HK-2 (cell line): ENCODE data around the gene DNMT3L.
A peak's percentile ranks its signal among the peaks of the same experiment; 100 is the strongest.
"Not testable (repeated sequence)": the region's sequence is repeated elsewhere in the genome, so short reads cannot be mapped to it uniquely, and the experiment has no call there.

Experiments
- DNase-seq: peaks from one replicate; pipeline ENCODE4 v3.0.0-alpha.2; 2018; ENCODE audit not compliant: unreplicated experiment

The DNMT3L gene

DNA sequence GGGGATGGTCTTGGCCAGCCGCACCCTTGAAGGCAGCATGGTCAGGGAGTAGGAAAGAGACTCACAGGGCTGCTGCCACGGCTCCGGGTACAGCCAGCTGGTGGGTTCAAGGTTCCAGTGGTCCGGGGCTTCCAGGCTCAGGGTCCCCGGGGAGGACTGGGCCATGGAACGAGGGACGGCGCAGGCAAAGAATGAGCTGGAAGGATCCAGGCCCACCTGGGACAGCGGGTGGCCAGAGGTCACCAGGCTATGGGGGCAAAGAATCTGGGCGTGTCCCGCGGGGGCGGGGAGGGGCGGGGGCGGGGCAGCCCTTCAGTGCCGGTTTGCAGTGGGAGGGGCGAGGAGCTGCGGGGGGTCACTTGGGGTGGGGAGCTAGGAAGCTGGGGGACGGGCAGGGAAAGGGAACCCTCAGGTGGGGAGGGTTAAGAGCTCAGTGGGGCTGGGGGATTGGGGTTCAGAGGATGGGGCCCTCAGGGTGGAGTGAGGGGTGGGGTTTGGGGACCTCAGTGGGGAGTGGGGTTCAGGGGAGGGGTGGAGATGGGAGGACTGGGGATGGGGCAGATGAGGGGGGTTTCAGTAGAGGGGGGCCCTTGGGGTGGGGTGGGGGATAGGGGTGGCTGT, at the start of gene DNMT3L:
Gene DNMT3L, minus strand, starts transcription at position 223 of the 621 bp plus-strand sequence. CDS start 638 bp downstream, outside the sequence.
- DNase-seq = no peak

DNA sequence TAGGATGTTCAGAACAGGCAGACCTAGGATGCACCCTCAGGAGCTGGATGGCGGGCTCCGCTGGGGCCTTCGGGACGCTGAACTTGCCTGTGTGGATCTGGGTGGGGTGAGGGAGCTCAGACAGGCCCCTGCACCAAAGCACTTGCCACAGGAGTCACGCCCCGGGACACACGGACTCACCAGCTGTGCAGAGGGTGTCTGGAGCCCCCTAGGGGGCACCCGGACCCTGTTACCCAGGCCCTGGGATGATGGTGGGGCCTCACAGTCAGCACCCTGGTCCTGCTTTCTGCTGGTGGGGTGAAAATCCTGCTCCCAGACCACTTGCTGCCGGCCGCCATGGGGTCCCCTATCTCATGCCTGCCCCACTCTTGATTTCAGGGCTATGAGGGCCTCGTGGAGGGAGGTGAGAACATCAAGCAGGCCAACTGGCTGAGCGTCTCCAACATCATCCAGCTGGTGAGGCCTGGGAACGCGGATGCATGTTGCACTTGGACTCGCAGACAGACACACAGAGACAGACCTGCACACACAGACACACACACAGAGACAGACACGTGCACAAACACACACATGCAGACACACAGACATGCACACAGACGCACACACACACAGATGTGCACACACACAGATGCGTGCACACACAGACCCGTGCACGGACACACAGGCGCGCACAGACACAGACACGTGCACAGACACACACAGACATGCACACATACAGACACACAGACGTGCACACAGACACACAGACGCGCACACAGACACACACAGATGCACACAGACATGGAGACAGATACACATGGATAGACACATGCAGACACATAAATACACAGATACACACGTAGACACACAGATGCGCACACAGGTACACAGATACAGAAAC, 49.2 kb upstream of the DNMT3L start:
- DNase-seq = no peak

DNA sequence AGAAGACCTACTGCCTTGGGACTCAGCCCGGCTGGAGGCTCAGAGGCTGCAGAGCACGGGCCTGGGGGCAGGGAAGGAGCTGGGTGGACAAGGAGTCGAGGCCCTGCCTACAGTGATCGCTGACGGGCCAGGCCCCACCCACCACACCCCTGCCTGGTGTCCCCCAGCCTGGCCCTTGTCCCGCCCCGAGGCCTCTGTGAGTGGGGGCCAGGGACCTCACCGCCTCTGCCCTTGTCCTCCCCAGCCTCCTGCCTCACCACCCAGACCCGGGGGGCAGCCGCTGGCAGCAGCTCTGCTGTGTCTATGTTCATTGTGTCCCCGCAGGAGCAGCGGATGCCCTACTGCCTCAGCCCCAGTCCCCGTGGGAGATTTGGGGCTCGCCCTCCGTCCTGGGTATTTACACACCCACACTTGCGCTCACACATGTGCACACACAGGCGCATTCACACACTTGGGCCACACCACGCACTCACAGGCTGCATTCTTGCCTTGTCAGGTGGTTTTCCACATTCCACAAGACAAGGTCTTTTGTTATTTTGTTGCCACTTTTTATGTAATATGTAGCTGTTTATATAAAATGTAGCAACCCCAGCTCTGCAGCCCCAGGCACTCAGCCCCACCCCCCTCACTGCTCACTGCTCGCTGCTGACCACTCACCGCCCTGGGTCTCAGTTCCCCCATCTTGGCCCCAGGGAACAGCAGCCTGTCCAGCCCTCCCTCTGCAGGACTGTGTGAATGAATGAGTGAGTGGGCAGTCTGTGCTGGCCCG, 45.4 kb upstream of the DNMT3L start:
- DNase-seq = no peak

DNA sequence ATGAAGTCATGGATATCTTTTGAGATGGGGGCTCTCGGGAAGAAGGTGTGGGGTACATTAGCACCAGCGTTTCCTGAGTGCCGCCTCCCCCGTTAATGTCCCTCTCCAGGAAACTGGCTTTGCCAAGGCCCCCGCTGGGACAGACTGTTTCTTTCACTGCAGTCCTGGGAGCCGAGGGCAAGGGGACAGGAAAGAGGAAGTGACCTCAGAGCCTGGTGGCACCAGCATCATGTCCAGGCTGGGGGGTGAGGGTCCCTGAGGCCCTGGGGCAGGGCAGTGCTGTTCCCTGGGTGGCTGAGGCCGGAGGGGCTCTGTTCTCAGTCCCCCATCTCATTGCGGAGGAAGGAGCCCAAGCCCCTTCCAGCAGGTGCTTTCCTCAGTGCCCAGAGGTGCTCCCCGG, 44.0 kb upstream of the DNMT3L start:
- no peak for DNase-seq

DNA sequence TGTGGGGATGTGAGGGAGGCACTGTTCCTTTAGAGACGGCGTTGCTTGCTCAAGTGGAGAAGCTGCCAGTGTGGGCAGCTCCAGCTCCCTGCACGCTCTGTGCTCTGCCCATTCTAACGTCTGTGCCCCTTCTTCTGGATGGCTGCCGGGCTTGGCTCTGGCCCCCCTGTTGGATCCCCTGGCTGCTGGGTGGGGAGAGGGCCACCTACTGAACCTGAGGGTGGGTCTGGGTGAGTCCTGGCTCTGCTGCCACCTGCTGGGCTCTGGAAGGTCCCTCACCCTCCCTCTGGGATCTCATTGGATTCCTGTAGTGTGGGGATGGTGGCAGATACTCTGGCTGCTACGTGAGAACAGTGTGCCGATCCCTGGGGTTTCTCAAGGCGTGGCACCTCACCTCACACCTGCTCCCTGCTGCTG, 43.2 kb upstream of the DNMT3L start:
- DNase-seq = peak; percentile 17

DNA sequence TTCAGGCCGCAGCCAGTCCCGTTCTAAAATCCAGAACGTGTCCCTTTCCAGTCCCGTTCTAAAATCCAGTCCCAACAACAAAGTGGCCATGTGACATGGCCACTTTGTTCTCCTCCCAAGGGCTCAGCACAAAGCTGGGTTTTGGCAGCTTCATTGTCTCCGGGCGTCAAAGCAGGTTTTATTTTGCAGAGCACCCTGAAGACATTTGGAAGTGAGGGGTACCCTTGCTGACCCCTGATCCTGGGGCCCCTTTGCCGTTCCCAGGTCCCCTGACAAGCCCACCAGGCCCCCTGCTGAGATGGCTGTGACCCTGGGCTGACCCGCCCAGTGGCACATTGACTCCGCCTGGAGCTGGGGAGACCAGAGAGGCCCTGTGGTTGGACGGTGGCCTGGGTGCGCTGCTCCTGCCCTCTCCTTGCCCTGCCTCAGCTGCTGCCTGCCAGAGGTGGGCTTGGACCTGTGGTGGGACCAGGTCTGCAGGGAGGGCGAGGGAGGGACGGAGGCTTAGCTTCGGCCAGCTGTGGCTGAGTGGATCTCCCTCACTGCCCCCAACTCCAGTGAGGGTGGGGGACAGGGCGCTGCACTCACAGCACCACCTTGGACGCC, 42.4 kb upstream of the DNMT3L start:
- no peak for DNase-seq

DNA sequence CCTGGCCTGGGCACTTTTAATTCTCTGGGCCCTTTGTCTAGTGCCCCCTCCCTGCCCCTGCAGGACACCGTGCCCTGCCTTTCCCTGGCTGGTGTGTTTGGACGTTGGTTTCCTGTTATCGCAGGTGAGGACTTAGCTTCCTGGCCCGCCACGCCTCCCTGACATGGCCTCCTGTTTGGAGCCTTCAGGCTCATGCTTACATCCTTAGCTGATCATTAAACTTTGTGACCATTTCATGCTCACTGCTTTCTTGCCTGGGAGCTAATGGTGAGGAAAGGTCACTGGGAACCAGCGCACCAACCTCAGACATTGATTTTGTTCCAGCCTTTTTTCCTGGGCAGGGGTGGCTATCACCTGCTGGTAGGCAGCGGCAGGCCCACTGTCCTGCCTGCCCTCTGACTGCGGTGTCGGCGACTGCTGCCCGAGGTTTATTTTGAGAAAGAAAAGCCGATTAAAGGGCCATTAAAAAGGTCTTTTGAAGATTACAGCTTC, 41.8 kb upstream of the DNMT3L start:
- DNase-seq = peak; percentile 44

DNA sequence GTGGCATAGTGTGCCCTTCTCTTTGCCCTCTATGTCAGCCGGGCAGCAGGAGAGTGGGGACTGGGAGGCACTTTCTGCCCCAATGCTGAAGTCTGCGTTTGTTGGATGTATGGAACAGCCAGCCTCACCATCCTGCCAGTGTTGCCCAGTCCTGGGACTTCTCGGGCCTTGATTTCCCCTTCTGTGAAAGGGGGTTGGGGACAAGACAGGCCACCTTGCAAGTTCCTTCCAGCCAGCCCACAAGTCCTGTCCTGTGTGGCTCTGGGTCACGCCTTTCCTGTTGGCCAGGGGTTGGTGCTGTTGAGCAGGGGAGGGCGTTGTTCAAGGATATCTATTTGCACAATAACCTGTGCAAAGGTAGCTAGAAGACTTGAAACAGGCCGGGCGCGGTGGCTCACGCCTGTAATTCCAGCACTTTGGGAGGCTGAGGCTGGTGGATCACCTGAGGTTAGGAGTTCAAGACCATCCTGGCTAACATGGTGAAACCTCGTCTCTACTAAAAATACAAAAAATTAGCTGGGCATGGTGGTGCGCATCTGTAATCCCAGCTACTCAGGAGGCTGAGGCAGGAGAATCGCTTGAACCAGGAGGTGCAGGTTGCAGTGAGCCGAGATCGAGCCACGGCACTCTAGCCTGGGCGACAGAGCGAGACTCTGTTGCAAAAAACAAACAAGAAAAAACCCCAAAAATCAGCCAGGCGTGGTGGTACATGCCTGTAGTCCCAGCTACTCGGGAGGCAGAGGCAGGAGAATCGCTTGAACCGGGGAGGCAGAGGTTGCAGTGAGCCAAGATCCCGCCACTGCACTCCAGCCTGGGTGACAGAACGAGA, 41.1 kb upstream of the DNMT3L start:
- not testable (repeated sequence) for DNase-seq

DNA sequence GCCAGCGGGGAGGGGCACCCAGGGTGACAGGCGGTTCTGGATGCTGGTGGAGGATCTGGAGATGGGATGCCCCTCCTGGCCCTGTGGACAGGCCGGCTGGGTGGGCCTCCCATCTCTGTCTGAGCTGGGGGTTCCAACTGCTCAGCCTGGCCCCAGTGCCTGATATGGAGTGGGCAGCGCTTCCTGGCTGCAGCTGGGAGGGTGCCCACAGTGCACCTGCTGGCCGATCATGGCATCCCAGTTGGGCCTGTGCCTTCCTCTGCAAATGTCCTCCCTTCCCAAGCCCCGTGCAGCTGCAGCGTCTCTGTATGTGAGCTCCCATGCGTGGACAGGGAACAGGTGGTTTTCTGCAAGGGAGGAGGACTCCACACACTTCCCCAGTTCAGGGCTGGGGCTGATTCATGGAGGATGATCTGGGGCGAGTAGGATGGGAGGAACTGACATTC, 40.3 kb upstream of the DNMT3L start:
- no peak for DNase-seq

DNA sequence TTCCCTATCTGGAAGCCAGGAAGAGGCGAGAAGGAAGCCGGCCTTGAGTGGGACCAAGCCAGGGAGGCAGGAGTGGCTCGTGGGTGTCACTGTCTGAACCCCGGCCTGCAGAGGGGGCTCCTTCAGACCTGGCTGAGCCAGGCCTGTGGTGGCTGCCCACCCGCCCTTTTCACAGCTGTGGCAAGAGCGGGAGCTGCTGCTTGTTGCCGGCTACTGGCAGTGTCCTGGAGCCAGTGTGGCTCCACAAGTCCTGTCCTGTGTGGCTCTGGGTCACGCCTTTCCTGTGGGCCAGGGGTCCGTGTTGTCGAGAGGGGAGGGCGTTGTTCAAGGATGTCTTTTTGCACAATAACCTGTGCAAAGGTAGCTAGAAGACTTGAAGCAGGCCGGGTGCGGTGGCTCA, 39.4 kb upstream of the DNMT3L start:
- no peak for DNase-seq

DNA sequence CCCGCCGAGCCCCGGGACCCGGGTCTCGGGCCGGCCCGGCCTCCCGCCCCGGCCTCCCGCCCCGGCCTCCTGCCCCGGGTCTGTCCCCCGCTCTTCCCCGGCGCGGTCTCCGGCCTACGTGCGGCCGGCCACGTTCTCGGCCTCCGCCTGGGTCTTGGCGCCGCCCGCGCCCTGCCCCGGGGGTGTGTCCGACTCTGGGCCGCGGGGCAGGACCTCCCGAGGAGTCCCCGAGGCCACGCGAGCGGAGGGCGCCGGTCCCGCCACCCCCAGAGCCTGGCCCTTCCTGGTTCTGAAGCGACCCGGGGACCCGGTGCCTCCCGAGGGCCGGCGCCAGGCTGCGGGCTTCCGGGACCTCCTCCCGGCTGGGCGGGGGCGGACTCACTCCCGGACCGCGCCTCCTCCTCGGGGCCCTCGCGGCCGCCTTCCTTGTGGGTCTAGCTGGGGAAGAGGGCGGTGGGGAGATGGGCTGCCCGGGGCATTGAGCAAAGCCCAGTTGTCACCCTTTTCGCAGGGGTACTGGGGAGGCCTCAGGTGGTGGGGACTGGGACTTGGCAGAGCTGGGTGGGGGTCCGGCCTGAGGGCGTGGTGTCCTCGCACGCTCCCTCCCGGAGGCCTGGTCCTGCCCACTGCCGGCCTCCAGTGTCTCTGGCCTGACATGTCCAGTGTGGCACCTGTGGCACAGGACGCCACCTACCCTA, 38.7 kb upstream of the DNMT3L start:
- peak; percentile 67 for DNase-seq

DNA sequence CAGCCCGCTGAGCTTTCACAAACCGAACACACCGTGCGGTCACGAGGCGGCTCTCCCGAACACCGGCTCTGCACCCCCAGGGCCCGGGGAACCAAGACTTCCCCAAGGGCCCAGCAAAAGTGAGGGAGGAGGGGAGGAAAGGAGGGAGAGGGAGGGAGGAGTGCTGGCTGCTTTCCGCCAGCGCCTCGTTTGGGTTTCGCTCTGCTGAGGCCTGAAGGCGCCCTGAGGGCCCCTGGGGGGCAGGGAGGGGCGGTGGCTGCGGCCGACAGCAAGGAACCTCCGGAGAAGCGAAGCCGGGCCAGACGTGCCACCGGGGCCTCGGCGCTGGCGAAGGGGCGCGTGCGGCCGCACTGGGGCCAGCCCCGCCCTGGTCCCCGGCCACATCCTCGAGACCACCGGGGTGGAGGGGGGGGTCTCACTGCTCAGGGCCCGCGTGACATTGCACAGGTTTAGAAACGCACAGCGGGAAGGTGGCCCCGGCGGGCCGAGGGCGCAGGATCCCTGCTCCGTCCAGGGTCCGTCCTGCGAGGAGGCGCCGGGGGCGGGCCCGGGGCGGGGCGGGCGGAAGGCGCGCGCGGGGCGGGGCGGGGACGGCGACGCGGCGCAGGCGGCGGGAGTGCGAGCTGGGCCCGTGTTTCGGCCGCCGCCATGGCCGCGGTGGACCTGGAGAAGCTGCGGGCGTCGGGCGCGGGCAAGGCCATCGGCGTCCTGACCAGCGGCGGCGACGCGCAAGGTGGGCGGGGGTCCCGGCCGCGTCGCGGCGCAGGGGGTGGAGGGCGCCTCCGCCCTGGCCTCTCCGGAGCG, 38.0 kb upstream of the DNMT3L start, which contains the start of gene PFKL:
Gene PFKL, plus strand, starts transcription at position 596 of the 804 bp plus-strand sequence. Its CDS starts 53 bp downstream, at position 649.
- peak; percentile 71 for DNase-seq

DNA sequence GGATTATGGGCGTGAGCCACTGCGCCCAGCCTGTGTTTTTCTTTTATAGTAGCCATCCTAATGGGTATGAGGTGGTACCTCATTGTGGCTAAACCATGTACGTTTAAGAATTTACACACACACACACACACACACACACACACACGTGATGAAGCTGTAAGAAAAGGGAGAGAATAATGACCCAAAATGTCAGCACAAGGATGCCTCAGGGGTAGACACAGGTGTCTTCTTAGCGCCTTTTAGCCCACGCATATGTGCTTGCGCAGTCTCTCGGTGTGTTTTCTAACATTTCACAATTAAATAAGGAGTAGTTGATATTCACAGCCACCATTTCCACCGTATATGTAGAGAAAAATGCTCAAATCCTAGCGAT, 37.4 kb upstream of the DNMT3L start:
- DNase-seq = no peak

DNA sequence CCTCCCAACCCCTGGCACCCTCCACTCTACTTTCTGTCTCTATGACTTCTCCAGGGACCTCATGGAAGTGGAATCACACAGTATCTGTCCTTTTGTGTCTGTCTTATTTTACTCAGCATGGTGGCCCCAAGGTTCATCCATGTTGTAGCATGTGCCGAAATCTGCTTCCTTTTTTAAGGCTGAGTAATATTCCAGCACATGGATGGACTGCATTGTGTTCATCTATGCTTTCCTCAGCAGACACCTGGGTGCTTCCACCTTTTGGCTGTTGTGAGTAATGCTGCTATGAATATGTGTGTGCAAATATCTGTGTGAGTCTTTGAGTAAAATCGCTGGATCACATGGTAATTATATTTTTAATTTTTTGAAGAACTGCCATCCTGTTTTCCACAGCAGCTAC, 36.6 kb upstream of the DNMT3L start:
- no peak for DNase-seq

DNA sequence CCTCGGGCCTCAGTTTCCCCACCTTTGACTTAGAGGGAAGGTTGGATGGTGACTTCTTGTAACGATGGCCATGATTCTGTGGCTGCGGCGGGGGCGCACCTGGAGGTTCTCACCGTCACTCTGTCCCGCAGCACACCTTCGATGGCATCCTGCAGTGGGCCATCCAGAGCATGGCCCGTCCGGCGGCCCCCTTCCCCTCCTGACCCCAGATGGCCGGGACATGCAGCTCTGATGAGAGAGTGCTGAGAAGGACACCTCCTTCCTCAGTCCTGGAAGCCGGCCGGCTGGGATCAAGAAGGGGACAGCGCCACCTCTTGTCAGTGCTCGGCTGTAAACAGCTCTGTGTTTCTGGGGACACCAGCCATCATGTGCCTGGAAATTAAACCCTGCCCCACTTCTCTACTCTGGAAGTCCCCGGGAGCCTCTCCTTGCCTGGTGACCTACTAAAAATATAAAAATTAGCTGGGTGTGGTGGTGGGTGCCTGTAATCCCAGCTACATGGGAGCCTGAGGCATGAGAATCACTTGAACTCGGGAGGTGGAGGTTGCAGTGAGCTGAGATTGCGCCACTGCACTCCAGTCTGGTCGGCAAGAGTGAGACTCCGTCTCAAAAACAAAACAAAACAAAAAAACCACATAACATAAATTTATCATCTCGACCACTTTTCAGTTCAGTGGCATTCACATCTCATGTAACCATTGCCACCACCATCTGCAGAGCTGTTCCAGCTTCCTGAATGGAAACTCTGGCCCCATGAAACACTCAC, 36.0 kb upstream of the DNMT3L start:
- DNase-seq = peak; percentile 71

DNA sequence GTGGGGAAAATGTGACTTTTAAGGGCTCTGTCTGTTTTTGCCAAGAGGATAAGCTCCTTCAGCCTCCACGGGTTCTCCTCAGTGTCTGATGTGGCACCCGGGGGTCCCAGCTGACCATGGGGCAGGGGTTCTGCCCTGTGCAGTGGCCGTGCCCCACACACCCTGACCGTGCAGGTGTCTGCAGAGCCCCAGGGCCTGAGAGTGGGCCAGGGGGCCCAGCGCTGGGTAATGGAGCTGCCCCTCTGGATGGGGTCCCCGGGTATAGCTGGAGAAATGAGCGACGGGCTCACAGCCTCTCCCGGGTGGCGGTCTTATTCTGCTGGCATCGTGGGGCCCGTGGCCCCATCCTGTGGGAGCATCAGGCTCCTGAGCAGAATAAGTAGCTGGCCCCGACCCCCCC, 35.2 kb upstream of the DNMT3L start:
- DNase-seq = no peak

DNA sequence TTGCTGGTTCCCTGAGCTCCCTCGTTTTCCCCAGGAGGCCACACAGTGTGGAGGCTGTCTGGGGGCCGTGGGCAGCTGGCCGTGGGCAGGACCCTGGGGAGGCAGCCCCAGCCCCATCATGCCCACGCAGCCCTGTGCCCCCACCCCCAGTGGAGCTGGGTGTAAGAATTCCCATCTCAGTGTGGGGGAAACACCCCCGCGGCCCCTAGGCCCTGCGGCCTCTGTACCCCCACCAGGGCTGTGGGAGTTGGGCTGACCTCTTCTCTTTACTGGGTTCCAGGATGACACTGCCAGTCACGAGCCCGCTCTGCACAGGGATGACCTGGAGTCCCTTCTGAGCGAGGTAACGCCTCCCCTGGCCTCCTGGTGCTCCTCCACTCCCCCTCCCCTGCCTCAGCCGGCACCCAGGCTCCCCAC, 34.4 kb upstream of the DNMT3L start:
- no peak for DNase-seq

DNA sequence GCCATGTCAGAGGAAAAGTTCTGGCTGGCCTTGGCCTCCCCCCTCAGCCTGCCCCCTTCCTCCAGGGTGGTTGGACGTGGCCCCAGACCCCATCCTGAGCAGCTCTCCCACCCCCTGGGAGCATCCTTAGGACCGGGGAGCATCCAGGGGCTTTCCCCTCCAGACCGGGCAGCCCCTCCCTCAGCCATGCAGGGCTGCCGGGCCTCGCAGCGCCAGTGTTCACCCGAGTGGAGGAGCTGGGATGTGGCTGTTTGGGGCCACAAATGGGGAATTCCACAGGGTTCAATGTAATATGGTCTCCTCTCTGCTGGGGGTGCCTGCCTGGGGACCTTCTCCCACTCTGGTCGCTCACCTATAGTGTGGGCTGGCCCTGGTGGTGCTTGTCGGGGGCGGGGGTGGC, 33.9 kb upstream of the DNMT3L start:
- DNase-seq = no peak

DNA sequence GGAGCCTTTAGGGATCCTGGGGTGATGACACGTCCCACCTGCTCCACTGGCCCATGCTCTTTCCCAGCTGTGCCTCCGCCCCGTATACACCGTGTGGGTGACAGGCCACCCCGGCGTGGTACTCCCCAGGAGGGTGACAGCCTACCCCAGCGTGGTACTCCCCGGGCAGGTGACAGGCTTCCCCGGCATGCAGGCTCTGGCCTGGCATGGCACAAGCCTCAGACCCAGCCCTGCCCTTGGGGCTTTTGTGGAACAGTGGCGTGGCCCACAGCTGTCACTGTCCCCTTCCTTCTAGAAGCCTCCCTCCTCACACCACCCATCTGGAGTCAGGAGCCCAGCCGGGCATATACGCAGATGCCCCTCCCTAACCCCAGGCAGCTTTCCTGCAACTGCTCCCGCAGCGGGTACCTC, 33.5 kb upstream of the DNMT3L start:
- no peak for DNase-seq
